Memory B cell (primary cell): ENCODE measurements around the gene TLK1.

ENCODE experiments used
- ATAC-seq: fragments of 150-1000 bp; cut with Tn5 transposase; 2 replicates; pipeline ENCODE4 v1.10.0; 2021; ENCODE audit warnings: low read depth, mild to moderate bottlenecking, moderate library complexity
- DNase-seq, 2 donors: peaks; one replicate each; pipeline ENCODE4 v3.0.0; 2022; ENCODE audit warnings: low spot score in 2 of 2
- H3K27ac Mint-ChIP-seq: one replicate; pipeline ENCODE4 v1.8.0; 2022; ENCODE audit warnings: mild to moderate bottlenecking, moderate library complexity, mixed read lengths
- H3K27me3 Mint-ChIP-seq: one replicate; pipeline ENCODE4 v1.8.0; 2022; ENCODE audit warnings: mixed read lengths
- H3K36me3 Mint-ChIP-seq: one replicate; pipeline ENCODE4 v1.8.0; 2022; ENCODE audit warnings: mild to moderate bottlenecking, mixed read lengths
- H3K4me1 Mint-ChIP-seq: one replicate; pipeline ENCODE4 v1.8.0; 2022; ENCODE audit warnings: mixed read lengths
- H3K4me3 Mint-ChIP-seq: one replicate; pipeline ENCODE4 v1.8.0; 2022; ENCODE audit warnings: mild to moderate bottlenecking, moderate library complexity, mixed read lengths
- H3K9me3 Mint-ChIP-seq: one replicate; pipeline ENCODE4 v1.8.0; 2022; ENCODE audit warnings: mixed read lengths

Gene TLK1

GRCh38 chr2:170950221-170950761, 210.4 kb downstream of the TLK1 start:
- H3K4me1 Mint-ChIP-seq = peaks cover 21% of the 10 kb centered on the region
- no peaks in the 10 kb centered on the region for H3K27me3 Mint-ChIP-seq
- peaks cover 36% of the 10 kb centered on the region for H3K36me3 Mint-ChIP-seq
- peak overlapping the region; percentile 67 for H3K27ac Mint-ChIP-seq
- peak; percentile 94 for ATAC-seq
- no peaks in the 10 kb centered on the region for H3K9me3 Mint-ChIP-seq
- peak overlapping the region; percentile 12 for H3K4me3 Mint-ChIP-seq
- no peak for DNase-seq

GRCh38 chr2:170949415-170949814, 211.3 kb downstream of the TLK1 start:
- H3K4me3 Mint-ChIP-seq = no peak overlapping the region
- ATAC-seq = no peak
- no peak for DNase-seq
- no peaks in the 10 kb centered on the region for H3K9me3 Mint-ChIP-seq
- H3K4me1 Mint-ChIP-seq = peaks cover 17% of the 10 kb centered on the region
- H3K27me3 Mint-ChIP-seq = no peaks in the 10 kb centered on the region
- no peak overlapping the region for H3K27ac Mint-ChIP-seq
- peaks cover 29% of the 10 kb centered on the region for H3K36me3 Mint-ChIP-seq

GRCh38 chr2:170944545-170944944, 216.1 kb downstream of the TLK1 start:
- no peaks in the 10 kb centered on the region for H3K27me3 Mint-ChIP-seq
- H3K4me1 Mint-ChIP-seq = peaks cover 34% of the 10 kb centered on the region
- no peak overlapping the region for H3K27ac Mint-ChIP-seq
- H3K36me3 Mint-ChIP-seq = peaks cover 11% of the 10 kb centered on the region
- ATAC-seq = no peak
- DNase-seq = no peak
- no peaks in the 10 kb centered on the region for H3K9me3 Mint-ChIP-seq
- no peak overlapping the region for H3K4me3 Mint-ChIP-seq

- no peaks in the 10 kb centered on the region for H3K27me3 Mint-ChIP-seq
- peaks cover 9% of the 10 kb centered on the region for H3K36me3 Mint-ChIP-seq
- no peak for DNase-seq
- H3K4me1 Mint-ChIP-seq = peaks cover 32% of the 10 kb centered on the region
- no peak overlapping the region for H3K27ac Mint-ChIP-seq
- ATAC-seq = no peak
- no peaks in the 10 kb centered on the region for H3K9me3 Mint-ChIP-seq
- H3K4me3 Mint-ChIP-seq = no peak overlapping the region
These were observed 217.1 kb downstream of the TLK1 start for GRCh38 chr2:170943596-170943995.

- Mint-ChIP-seq H3K4me1 (peaks cover 32% of the 10 kb centered on the region), H3K36me3 (peaks cover 9% of the 10 kb centered on the region), H3K27ac (no peak overlapping the region), H3K9me3 (no peaks in the 10 kb centered on the region), H3K27me3 (no peaks in the 10 kb centered on the region), H3K4me3 (no peak overlapping the region)
- DNase-seq = no peak
- ATAC-seq = no peak
These were observed 217.7 kb downstream of the TLK1 start for GRCh38 chr2:170943041-170943440.

GRCh38 chr2:170942615-170943014, 218.1 kb downstream of the TLK1 start:
- DNase-seq (no peak), ATAC-seq (no peak)
- H3K27me3 Mint-ChIP-seq = no peaks in the 10 kb centered on the region
- H3K36me3 Mint-ChIP-seq = peaks cover 9% of the 10 kb centered on the region
- no peak overlapping the region for H3K4me3 Mint-ChIP-seq
- H3K4me1 Mint-ChIP-seq = peaks cover 32% of the 10 kb centered on the region
- H3K27ac Mint-ChIP-seq = no peak overlapping the region
- no peaks in the 10 kb centered on the region for H3K9me3 Mint-ChIP-seq
